Measurements from ENCODE around the gene PPP1R37. TPM values are rescaled to one million over a fixed set of nuclear protein-coding genes. Genes with fewer than 3 reads are reported as not detected.

The PPP1R37 gene, protein sequence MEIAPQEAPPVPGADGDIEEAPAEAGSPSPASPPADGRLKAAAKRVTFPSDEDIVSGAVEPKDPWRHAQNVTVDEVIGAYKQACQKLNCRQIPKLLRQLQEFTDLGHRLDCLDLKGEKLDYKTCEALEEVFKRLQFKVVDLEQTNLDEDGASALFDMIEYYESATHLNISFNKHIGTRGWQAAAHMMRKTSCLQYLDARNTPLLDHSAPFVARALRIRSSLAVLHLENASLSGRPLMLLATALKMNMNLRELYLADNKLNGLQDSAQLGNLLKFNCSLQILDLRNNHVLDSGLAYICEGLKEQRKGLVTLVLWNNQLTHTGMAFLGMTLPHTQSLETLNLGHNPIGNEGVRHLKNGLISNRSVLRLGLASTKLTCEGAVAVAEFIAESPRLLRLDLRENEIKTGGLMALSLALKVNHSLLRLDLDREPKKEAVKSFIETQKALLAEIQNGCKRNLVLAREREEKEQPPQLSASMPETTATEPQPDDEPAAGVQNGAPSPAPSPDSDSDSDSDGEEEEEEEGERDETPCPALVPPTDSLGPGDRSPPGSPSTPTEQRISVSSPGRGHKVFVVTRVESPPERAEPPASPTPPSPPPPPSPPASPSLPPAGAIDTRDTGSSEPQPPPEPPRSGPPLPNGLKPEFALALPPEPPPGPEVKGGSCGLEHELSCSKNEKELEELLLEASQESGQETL
- polyA plus RNA-seq (ENCODE audit: insufficient read length in 12 of 12): 10 to 100 TPM in 11 of 12 donors, not detected in 1; 15.0 to 43.3 (median 20.3) TPM
- long read RNA-seq, donor 1, transcript PPP1R37-204 (3 exons, 1,719 nt): major isoform, 5 of 40 reads
- long read RNA-seq, donor 1, partial matches to known transcripts: 33 of 40 reads
- long read RNA-seq, donor 1, other reads (novel, unspliced or antisense): 0 of 40 reads
- long read RNA-seq, donor 2, partial matches to known transcripts: 13 of 19 reads
- long read RNA-seq, donor 2, other reads (novel, unspliced or antisense): 0 of 19 reads
- long read RNA-seq, donor 3, partial matches to known transcripts: 0 of 2 reads
- long read RNA-seq, donor 3, other reads (novel, unspliced or antisense): 0 of 2 reads
- long read RNA-seq, donor 4, partial matches to known transcripts: 0 of 2 reads
- long read RNA-seq, donor 4, other reads (novel, unspliced or antisense): 0 of 2 reads
- long read RNA-seq, donor 5, transcript PPP1R37-201 (13 exons, 3,163 nt): major isoform, 9 of 11 reads
- long read RNA-seq, donor 5, partial matches to known transcripts: 0 of 11 reads
- long read RNA-seq, donor 5, other reads (novel, unspliced or antisense): 0 of 11 reads
- long read RNA-seq, donor 6, partial matches to known transcripts: 0 of 4 reads
- long read RNA-seq, donor 6, other reads (novel, unspliced or antisense): 0 of 4 reads
- long read RNA-seq, donor 7, partial matches to known transcripts: 0 of 4 reads
- long read RNA-seq, donor 7, other reads (novel, unspliced or antisense): 0 of 4 reads
- long read RNA-seq, donor 8, transcript PPP1R37-201 (13 exons, 3,163 nt): major isoform, 8 of 12 reads
- long read RNA-seq, donor 8, partial matches to known transcripts: 0 of 12 reads
- long read RNA-seq, donor 8, other reads (novel, unspliced or antisense): 0 of 12 reads
- long read RNA-seq, donor 9, partial matches to known transcripts: 0 of 3 reads
- long read RNA-seq, donor 9, other reads (novel, unspliced or antisense): 0 of 3 reads
- long read RNA-seq, donor 10, transcript PPP1R37-201 (13 exons, 3,163 nt): major isoform, 5 of 6 reads
- long read RNA-seq, donor 10, partial matches to known transcripts: 0 of 6 reads
- long read RNA-seq, donor 10, other reads (novel, unspliced or antisense): 0 of 6 reads
- long read RNA-seq, donor 11, partial matches to known transcripts: 9 of 12 reads
- long read RNA-seq, donor 11, other reads (novel, unspliced or antisense): 0 of 12 reads

DNA sequence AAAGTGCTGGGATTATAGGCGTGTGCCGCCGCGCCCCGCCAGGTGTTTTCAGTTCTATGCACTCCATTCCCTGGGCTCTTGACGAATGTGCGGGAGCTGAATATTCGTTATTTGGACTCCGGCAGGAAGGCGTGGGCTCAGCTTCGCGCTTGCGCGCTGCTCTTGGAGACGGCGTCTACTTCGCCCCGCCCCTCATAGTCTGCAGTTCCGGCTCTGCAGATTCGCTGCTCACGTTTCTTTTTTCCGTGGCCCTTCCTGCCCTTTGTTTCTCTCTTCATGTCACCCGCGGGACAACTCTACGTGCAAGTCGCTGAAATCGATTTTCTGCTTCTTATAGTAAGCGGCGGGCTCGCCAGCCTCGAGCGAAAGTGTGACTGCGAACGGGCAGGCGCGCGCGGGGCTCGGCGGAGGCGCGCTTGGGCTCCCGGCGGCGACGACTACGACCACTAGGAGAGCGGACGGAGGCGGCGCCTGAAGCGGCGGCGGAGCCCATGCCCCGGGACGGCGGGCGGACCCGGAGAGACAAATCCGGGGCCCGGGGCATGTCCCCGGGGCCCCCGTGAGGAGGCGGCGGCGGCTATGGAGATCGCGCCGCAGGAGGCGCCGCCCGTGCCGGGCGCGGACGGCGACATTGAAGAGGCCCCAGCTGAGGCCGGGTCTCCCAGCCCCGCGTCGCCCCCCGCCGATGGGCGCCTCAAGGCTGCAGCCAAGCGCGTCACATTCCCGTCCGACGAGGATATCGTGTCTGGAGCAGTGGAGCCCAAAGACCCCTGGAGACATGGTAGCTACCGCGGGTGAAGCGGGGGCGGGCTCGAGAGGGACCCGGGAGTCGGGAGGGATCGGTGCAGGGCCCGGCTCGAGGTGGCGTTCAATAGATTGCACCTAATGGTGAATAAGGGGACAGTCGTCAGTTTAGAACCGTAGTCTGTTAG, at the start of gene PPP1R37:
Gene PPP1R37, plus strand, starts transcription at position 433 of the 932 bp plus-strand sequence. Its CDS starts 147 bp downstream, at position 580.
- DNase-seq: peak; percentile 97

- DNase-seq: no peak
Observed at GRCh38 chr19:45045671-45046353, 47.2 kb upstream of the PPP1R37 start.

GRCh38 chr19:45046355-45046754, 46.6 kb upstream of the PPP1R37 start:
- no peak for DNase-seq

DNA sequence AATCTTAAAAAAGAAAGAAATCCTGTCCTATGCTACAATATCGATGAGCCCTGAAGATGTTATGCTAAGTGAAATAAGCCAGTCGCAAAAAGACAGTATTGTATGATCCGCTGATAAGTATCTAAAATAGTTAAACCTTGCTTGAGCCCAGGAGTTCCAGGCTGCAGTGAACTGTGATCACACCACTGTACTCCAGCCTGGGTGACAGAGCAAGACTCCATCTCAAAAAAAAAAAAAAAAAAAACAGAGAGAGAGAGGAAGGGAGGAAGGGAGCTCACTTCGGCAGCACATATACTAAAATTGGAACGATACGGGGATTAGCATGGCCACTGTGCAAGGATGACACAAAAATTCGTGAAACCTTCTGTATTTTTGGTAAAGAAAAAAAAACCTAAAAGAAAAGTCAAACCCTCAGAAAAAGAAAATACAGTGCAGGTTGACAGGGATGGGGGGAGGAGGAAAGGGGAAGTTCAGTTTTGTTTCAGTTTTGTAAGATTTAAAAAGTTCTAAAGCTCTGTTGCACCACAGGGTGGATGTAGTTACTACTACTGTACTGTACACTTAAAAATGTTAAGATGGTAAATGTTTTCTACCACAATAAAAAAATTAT, 45.7 kb upstream of the PPP1R37 start:
- DNase-seq: no peak

DNA sequence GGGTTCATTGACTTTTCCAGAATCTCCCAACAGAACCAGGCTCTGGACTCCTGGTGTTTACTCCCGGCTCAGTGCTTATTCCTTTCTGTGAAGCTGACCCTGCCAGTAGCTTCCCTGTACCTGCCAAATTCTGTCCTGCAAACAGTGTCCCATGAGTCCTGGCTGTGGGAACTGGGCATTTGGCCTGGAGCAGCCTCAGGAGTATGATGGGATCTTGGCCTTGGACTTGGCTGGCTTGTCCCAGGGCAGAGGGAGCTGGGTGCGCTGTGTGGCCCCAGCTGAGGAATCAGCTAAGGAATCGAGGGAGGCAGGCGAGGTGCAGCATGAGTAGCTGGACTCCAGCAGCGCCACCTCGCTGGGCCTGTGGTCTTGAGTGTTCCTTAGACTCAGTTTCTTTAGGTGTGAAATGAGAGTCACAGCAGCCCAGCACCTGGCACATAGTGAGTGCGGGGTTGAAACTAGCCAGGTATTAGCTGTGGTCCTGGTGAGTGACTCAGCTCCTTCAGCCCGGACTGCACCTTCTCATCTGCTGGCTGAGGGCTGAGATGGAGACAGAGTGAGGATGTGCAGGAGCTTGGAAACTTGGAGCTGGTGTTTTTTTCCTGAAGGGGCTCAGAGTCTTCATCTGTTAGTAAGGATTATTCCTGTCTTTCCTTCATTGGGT, 43.8 kb upstream of the PPP1R37 start:
- DNase-seq: no peak

- DNase-seq: no peak
Observed at GRCh38 chr19:45050036-45050435, 42.9 kb upstream of the PPP1R37 start.

DNA sequence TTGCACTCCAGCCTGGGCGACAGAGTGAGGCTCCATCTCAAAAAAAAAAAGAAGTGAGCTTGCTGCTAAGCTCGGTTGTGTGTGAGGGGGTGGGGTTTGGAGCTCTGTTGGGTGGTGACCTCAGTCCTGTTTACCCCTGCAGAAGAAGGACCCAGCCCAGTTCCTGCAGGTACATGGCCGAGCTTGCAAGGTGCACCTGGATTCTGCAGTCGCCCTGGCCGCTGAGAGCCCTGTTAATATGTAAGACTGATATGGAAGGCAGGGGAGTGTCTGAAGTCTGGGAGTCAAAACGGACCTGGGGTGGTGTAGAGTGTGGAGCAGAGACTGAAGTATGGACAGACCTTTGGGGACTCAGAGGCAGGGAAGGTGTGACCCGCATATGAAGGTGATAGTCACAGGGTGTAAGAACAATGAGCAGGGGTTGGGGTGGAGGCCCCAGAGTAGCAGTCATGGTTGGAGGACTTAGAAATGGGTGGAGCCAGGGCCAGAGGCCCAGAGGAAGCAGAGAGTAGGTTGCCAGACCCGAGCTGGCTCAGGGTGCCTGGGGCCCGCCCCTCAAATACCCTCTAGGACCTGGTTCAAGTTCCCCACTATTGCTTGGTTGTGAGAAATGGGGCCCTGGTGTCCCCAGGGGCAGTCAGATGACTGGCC, 40.9 kb upstream of the PPP1R37 start:
- DNase-seq: no peak

DNA sequence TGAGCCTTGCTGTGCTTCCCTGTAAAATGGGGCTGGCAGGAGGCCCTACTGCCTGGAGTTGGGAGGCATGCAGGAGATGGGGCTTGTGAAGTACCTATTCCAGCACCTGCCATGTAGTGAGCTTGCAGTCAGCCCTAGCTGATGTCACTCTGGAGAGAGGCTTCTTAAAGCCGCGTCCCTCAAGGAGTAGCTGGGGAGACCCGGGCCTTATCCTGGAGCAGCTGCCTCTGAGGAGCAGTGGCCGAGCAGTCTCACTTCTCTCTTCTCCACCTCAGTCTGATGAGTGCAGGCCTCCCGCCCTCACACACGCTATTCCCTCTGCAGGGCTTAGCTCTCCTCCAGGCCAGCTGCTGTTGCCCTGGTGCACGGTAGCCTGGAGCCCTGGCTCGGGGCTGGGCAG, 36.1 kb upstream of the PPP1R37 start:
- DNase-seq: no peak

GRCh38 chr19:45057444-45057843, 35.5 kb upstream of the PPP1R37 start:
- DNase-seq: no peak

DNA sequence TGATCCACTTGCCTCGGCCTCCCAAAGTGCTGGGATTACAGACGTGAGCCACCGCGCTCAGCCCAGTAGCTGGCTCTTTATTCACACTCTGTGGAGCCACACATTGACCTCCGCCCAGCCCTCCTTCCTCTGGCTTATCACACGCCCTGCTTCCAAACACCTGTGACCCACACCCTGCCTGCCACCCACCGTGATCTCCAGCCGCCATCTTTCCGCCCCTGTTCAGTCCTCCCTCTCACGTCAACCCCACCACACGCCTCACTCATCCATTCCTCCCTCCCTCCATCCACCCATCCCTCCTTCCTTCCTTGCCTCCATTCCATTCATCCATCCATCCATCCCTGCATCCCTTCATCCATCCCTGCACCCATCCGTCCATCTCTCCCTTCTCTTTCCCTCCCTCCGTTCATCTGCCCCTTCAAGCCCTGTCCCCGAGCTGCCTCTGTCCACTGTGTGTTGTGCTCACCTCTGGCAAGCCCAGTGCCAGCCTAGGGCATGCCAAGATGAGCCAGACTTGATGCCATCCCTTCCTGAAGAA, 34.3 kb upstream of the PPP1R37 start:
- DNase-seq: no peak

GRCh38 chr19:45059258-45059965, 33.6 kb upstream of the PPP1R37 start:
- peak; percentile 54 for DNase-seq

DNA sequence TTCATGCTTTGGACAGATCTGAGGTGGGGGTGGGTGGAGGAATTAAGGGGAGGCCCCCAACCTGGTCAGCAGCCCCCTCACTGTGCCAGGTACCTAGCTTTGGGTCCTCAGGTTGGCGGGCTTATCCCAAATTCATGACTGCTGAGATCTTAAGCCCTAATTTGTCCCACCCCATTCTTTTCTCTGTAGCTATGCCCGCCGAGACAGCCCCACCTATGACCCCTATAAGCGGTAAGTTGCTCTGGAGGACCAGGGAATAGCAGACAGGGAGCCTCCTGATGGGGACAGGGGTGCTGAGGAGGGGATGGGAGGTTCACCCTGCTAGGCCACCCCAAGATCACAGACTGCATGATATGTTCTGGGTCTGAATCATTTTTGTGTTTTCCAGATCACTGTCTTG, 31.0 kb upstream of the PPP1R37 start:
- DNase-seq: no peak

- DNase-seq: no peak
Observed at GRCh38 chr19:45063851-45064801, 28.9 kb upstream of the PPP1R37 start.

DNA sequence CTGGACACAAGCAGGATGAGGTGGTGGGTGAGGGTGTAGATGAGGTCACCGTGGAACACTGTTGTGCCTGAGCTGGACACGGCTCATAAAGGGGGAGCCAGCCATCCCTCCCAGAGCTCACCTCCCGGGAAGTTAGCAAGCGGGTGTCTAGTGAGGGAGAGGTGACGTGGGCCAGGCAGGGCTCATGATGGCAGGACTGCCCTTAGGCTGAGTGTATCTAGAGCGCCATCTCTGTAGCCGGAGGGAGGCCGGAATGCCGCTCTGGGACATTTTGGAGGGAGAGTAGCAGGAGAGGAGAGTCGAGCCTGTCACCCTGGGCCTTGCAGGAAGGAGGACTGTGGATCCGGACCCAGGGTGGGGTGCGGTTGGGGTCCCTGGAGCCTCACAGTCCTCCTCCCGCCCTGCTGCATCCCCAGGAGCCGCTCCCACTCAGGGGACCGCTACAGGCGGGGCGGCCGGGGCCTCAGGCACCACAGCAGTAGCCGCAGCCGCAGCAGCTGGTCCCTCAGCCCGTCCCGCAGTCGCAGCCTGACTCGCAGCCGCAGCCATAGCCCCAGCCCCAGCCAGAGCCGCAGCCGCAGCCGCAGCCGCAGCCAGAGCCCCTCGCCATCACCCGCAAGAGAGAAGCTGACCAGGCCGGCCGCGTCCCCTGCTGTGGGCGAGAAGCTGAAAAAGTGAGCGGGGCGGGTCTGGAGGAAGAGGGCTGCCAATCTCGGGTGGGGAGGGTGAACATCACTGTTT, 25.9 kb upstream of the PPP1R37 start:
- no peak for DNase-seq

Measured in muscle of arm (tissue), 14 donors.